ENCODE measurements around the gene EFHB.
A peak's percentile ranks its signal among the peaks of the same experiment; 100 is the strongest.
"Not testable (repeated sequence)": the region's sequence is repeated elsewhere in the genome, so short reads cannot be mapped to it uniquely, and the experiment has no call there.

Gene EFHB

DNA sequence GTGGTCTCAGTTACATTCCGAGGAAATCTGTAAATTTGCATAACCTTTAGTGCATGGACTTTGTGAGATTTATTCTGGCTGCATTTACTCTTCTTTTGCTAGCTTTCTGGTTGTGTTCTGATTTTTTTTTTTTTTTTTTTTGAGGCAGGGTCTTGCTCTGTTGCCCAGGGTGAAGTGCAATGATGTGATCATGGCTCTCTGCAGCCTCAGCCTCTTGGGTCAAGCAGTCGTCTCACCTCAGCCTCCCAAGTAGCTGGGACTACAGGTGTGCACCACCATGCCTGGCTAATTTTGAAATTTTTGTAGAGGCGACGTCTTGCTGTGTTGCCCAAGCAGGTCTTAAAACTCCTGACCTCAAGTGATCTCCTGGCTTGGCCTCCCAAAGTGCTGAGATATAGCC lies 25.5 kb upstream of the EFHB start:
- CTCF ChIA-PET = no interaction called here
- H3K36me3 ChIP-seq (ENCODE audit: control insufficient read depth in 2 of 2, insufficient read depth in 1 of 2, low read length in 2 of 2) = peaks cover 21 to 42% of the 10 kb centered on the region in 2 experiments; a peak in 2 of 3 replicates

DNA sequence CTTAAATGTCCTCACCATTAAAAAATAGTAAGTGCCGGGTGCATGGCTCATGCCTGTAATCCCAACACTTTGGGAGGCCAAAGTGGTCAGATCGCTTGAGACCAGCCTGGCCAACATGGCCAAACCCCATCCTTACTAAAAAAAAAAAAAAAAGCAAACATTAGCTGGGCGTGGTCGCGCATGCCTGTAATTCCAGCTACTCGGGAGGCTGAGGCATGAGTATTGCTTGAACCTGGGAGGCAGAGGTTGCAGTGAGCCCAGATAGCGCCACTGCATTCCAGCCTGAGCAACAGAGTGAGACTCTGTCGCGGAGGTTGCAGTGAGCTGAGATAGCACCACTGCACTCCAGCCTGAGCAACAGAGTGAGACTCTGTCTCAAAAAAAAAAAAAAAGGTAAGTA lies 23.3 kb upstream of the EFHB start:
- peaks cover 36 to 60% of the 10 kb centered on the region in 2 experiments for H3K36me3 ChIP-seq (ENCODE audit: control insufficient read depth in 2 of 2, insufficient read depth in 1 of 2, low read length in 2 of 2)
- CTCF ChIA-PET = interaction anchor here (1.4 kb wide), 1 partner anchor 71 kb away, joined by 7 read pairs; no protein-coding TSS in a partner anchor
- H3K4me1 ChIP-seq (ENCODE audit: control insufficient read depth, insufficient read depth, low read length); H3K4me3 ChIP-seq (ENCODE audit: low read depth, low read length); H3K27ac ChIP-seq (ENCODE audit: extremely low read depth, low read depth, low read length); H3K9me3 ChIP-seq (ENCODE audit: control insufficient read depth, insufficient read depth, low read depth, low read length); POLR2A ChIA-PET: not testable (repeated sequence)
- TF ChIP-seq ZNF202 (tag by site-specific recombination; IDR thresholded peaks at IDR 0.05; ENCODE audit: borderline replicate concordance) (0 out of 2 replicates have a peak, but pooled peaks have one; percentile 18), KLF1 (tag by site-specific recombination; IDR thresholded peaks at IDR 0.05) (peak; percentile 50; the same call in 1 of the 2 replicates)

More for the DNA sequence above, 25.5 kb upstream of the EFHB start:
- Histone ChIP-seq H3K4me1 (ENCODE audit: control insufficient read depth, insufficient read depth, low read length) (no peaks in the 10 kb centered on the region), H3K4me3 (ENCODE audit: low read depth, low read length) (no peak overlapping the region), H3K27ac (ENCODE audit: extremely low read depth, low read depth, low read length) (no peak overlapping the region), H3K9me3 (ENCODE audit: control insufficient read depth, insufficient read depth, low read depth, low read length) (no peaks in the 10 kb centered on the region)
- POLR2A ChIA-PET = no interaction called here
- TF ChIP-seq BCL11B (tag by site-specific recombination; IDR thresholded peaks at IDR 0.05; ENCODE audit: low read depth) (no peak), ZNF548 (tag by site-specific recombination; IDR thresholded peaks at IDR 0.05) (no peak), ZNF121 (tag by site-specific recombination; IDR thresholded peaks at IDR 0.05) (peak; percentile 59), TRIM28 (IDR thresholded peaks at IDR 0.05; ENCODE audit: borderline replicate concordance, low read length) (no peak), ZNF639 (tag by site-specific recombination; IDR thresholded peaks at IDR 0.05) (no peak), ZNF600 (tag by site-specific recombination; IDR thresholded peaks at IDR 0.05) (no peak)
- TF ChIP-seq, protein P1, sequence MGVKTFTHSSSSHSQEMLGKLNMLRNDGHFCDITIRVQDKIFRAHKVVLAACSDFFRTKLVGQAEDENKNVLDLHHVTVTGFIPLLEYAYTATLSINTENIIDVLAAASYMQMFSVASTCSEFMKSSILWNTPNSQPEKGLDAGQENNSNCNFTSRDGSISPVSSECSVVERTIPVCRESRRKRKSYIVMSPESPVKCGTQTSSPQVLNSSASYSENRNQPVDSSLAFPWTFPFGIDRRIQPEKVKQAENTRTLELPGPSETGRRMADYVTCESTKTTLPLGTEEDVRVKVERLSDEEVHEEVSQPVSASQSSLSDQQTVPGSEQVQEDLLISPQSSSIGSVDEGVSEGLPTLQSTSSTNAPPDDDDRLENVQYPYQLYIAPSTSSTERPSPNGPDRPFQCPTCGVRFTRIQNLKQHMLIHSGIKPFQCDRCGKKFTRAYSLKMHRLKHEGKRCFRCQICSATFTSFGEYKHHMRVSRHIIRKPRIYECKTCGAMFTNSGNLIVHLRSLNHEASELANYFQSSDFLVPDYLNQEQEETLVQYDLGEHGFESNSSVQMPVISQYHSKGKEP (tag by site-specific recombination; IDR thresholded peaks at IDR 0.05) = no peak

- no peak overlapping the region for H3K4me3 ChIP-seq (ENCODE audit: low read depth, low read length)
- H3K36me3 ChIP-seq (ENCODE audit: control insufficient read depth in 2 of 2, insufficient read depth in 1 of 2, low read length in 2 of 2) = peaks cover 49 to 63% of the 10 kb centered on the region in 2 experiments
- CTCF ChIA-PET = no interaction called here
Observed at GRCh38 chr3:19954676-19955075, 20.7 kb upstream of the EFHB start.

More at GRCh38 chr3:19954676-19955075, 20.7 kb upstream of the EFHB start:
- no peaks in the 10 kb centered on the region for H3K4me1 ChIP-seq (ENCODE audit: control insufficient read depth, insufficient read depth, low read length)
- H3K27ac ChIP-seq (ENCODE audit: extremely low read depth, low read depth, low read length) = no peak overlapping the region
- POLR2A ChIA-PET = no interaction called here
- no peak for TF ChIP-seq PRDM4 (tag by site-specific recombination; IDR thresholded peaks at IDR 0.05)
- TF ChIP-seq ZSCAN18 (tag by site-specific recombination; IDR thresholded peaks at IDR 0.05) = no peak
- TF ChIP-seq ZBTB48 (tag by site-specific recombination; IDR thresholded peaks at IDR 0.05) = no peak
- no peak for TF ChIP-seq OSR2 (tag by site-specific recombination; IDR thresholded peaks at IDR 0.05)
- TF ChIP-seq, protein P2, sequence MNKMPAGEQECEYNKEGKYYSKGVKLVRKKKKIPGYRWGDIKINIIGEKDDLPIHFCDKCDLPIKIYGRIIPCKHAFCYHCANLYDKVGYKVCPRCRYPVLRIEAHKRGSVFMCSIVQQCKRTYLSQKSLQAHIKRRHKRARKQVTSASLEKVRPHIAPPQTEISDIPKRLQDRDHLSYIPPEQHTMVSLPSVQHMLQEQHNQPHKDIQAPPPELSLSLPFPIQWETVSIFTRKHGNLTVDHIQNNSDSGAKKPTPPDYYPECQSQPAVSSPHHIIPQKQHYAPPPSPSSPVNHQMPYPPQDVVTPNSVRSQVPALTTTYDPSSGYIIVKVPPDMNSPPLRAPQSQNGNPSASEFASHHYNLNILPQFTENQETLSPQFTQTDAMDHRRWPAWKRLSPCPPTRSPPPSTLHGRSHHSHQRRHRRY (tag by site-specific recombination; IDR thresholded peaks at IDR 0.05) = no peak
- H3K9me3 ChIP-seq (ENCODE audit: control insufficient read depth, insufficient read depth, low read depth, low read length) = no peaks in the 10 kb centered on the region

Measured in HEK293 (cell line).